Measurements from ENCODE around the gene GUCD1. TPM values are rescaled to one million over a fixed set of nuclear protein-coding genes. Genes with fewer than 3 reads are reported as not detected.

Gene GUCD1
- total RNA-seq, 2 donors from 2014 or later: 44.4 to 58.7 TPM

DNA sequence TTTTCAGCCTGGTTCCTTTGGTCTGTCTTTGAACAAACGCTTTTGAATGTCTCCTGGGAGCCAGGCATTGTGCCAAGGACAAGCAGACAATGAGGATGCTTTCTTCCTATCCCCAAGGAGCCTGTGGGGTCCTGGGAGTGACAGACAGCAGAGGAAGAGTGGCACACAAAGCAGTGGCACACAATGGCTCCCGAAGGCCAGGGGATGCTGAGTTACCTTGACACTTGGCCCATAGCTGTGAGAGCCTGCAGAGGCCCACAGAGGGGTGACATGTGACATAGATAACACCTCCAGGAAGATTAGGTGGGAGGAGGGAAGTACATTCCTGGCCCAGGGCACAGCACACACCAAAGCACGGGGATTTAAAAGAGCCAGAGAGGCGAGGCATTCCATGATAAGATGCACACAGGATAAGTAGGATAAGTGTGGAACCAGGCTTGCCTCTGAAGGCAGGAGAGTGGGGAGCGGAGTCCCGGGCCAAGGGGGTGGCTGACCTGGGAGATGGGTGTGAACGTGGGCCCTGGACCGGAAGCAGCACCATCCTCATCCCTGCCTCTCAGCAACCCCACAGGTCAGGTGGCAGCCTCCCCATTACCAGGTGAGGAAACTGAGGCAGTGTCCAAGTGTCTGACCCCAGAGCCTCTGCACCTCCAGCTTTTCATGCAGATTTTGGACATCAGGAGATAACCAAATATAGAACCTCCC lies 53.5 kb downstream of the GUCD1 start:
- H3K9me3 ChIP-seq: no peaks in the 10 kb centered on the region
- intact Hi-C loops (cut with DNase I): no loop called here
- no peak for ATAC-seq
- H3K27ac ChIP-seq: no peak overlapping the region
- no peak overlapping the region for H3K4me3 ChIP-seq
- WGBS, 2 donors: 65 to 72% methylated on average over 8 of the region's 8 CpGs
- DNase-seq: no peak
- H3K4me1 ChIP-seq: no peaks in the 10 kb centered on the region
- TF ChIP-seq POLR2A (IDR thresholded peaks at IDR 0.05): no peak
- TF ChIP-seq, protein P1, sequence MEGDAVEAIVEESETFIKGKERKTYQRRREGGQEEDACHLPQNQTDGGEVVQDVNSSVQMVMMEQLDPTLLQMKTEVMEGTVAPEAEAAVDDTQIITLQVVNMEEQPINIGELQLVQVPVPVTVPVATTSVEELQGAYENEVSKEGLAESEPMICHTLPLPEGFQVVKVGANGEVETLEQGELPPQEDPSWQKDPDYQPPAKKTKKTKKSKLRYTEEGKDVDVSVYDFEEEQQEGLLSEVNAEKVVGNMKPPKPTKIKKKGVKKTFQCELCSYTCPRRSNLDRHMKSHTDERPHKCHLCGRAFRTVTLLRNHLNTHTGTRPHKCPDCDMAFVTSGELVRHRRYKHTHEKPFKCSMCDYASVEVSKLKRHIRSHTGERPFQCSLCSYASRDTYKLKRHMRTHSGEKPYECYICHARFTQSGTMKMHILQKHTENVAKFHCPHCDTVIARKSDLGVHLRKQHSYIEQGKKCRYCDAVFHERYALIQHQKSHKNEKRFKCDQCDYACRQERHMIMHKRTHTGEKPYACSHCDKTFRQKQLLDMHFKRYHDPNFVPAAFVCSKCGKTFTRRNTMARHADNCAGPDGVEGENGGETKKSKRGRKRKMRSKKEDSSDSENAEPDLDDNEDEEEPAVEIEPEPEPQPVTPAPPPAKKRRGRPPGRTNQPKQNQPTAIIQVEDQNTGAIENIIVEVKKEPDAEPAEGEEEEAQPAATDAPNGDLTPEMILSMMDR (IDR thresholded peaks at IDR 0.05): no peak
- no peaks in the 10 kb centered on the region for H3K36me3 ChIP-seq (replicated peaks in 1 of 2; ENCODE audit: insufficient read depth in 1 of 2, low read depth in 2 of 2)
- no peaks in the 10 kb centered on the region for H3K27me3 ChIP-seq

DNA sequence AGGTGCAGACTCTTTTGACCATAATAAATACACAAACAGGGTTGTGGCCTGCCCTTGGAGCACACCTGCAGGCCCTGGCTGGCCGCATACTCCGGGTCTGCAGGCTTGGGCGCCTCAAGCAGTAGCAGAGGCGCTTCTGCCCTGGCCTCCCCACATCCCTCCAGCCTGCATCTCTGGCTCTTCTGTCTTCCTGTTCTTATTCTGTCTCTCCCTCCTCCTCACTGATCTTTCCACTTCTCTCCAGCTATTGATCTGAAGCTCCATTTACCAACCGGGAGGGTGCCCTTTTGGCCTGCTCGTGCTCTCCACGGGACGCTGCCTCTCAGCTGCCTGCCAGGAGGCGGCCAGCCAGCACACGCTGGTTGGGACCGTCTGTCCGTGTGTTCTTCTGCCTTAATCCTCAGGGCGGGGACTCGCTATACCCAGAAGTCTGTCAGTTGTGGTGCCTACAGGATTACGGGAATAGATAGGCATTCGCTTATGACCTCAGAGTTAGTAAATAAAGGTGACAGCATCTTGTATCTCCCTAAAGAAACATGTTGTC lies 54.6 kb downstream of the GUCD1 start:
- TF ChIP-seq POLR2A (IDR thresholded peaks at IDR 0.05): no peak
- TF ChIP-seq, protein P1 (IDR thresholded peaks at IDR 0.05): no peak
- H3K4me3 ChIP-seq: no peak overlapping the region
- intact Hi-C loops (cut with DNase I): no loop called here
- H3K9me3 ChIP-seq: no peaks in the 10 kb centered on the region
- no peaks in the 10 kb centered on the region for H3K36me3 ChIP-seq (replicated peaks in 1 of 2; ENCODE audit: insufficient read depth in 1 of 2, low read depth in 2 of 2)
- no peak for ATAC-seq
- no peak overlapping the region for H3K27ac ChIP-seq
- DNase-seq: no peak
- H3K4me1 ChIP-seq: no peaks in the 10 kb centered on the region
- WGBS, 2 donors: 76 to 77% methylated on average over 16 of the region's 16 CpGs
- no peaks in the 10 kb centered on the region for H3K27me3 ChIP-seq

DNA sequence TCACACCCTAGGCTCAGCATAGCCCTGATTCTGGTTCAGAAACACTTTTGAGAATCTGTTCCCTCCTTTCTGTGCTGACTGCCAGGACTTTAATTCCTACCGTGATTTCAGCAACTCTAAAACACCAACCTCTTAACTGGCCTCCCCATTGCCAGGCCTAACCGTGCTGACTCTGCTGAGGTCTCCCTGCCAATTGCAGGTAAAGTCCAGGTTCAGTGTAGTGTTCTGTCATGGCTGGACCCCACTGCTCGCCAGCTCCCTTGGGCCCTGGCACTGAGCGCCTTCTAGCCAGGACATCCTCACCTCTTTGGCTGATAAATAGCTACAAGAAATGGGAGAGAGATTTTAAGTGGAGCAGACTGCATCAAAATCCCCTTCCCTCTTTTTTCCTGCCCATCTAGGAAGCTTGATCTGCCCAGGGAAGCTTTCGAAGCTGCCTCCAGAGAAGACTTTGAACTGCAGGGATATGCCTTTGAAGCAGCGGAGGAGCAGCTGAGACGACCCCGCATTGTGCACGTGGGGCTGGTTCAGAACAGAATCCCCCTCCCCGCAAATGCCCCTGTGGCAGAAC lies 55.1 kb downstream of the GUCD1 start:
- Histone ChIP-seq H3K4me3 (no peak overlapping the region), H3K9me3 (no peaks in the 10 kb centered on the region), H3K27me3 (peaks cover 0 to 4% of the 10 kb centered on the region in 2 donors), H3K4me1 (peaks cover 2% of the 10 kb centered on the region), H3K27ac (no peak overlapping the region), H3K36me3 (replicated peaks in 1 of 2; ENCODE audit: insufficient read depth in 1 of 2, low read depth in 2 of 2) (no peaks in the 10 kb centered on the region)
- intact Hi-C loops (cut with DNase I): no loop called here
- TF ChIP-seq POLR2A (IDR thresholded peaks at IDR 0.05): no peak
- TF ChIP-seq, protein P1 (IDR thresholded peaks at IDR 0.05): no peak
- no peak for DNase-seq
- ATAC-seq: no peak
- 85 to 87% methylated on average over 10 of the region's 10 CpGs for WGBS, 2 donors

DNA sequence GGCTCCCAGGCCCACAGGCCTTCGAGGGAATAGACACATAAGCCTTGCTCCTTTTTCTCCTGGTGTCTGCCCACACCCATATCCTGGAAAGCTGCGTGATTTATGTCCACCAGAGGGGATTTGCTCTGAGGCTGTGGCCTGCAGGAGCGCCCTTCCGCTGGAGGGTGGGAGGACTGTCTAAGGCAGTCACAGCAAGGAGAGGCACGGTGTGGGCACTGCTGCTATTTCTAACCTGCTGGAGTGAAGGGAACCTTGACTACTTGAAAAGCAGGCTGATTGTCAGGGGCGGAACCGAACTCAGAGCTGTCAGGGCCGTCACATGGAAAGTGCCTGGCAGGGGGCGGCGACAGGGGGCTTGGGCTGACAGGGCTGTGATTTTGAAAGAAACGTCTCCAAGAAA lies 56.1 kb downstream of the GUCD1 start:
- Histone ChIP-seq H3K9me3 (no peaks in the 10 kb centered on the region), H3K36me3 (replicated peaks in 1 of 2; ENCODE audit: insufficient read depth in 1 of 2, low read depth in 2 of 2) (no peaks in the 10 kb centered on the region), H3K27ac (no peak overlapping the region), H3K4me1 (peaks cover 10% of the 10 kb centered on the region), H3K4me3 (no peak overlapping the region), H3K27me3 (peaks cover 0 to 13% of the 10 kb centered on the region in 2 donors)
- intact Hi-C loops (cut with DNase I): no loop called here
- ATAC-seq: no peak
- DNase-seq: no peak
- TF ChIP-seq, protein P1 (IDR thresholded peaks at IDR 0.05): no peak
- TF ChIP-seq POLR2A (IDR thresholded peaks at IDR 0.05): no peak
- 84 to 89% methylated on average over 6 to 11 of the region's 11 CpGs for WGBS, 2 donors
